ENCODE results near the gene NTSR1. TPM values are rescaled to one million over a fixed set of nuclear protein-coding genes. Genes with fewer than 3 reads are reported as not detected.
A peak's percentile ranks its signal among the peaks of the same experiment; 100 is the strongest.

NTSR1 gene
- total RNA-seq, 4 donors from 2014 or later = 0.06 to 0.09 TPM; not detected in 2

DNA sequence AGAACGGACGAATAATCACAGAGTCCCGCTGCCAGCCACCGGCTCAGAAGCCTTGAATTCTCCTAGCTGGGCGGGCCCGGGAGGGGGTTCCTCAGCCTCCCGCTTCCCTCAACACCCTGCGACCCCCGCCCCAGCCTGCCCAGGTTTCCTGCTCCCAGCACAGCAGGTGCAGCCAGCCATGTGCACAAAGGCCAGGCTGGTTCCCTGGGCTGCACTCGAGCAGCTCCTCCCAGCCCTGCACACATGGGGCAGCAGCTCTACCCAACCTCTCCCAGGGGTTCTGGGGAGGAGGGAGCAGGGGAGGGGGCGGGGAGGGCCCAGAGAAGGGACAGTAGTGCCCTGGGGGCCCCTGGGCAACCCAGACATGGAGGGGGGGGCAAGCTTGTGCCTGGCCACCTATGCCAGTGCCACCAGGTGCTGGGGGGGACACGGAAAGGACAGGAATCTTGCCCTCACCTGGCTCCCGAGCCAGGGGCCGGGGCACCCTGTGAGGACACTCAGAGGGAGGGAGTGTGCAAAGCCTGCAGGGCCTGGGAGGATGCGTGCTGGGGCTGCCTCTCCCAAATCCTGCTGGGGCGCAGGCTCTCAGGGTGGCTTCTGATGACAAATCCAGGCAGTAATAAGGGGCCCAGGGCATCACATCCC is 1.2 kb upstream of the NTSR1 start:
- WGBS, 2 donors = 67 to 100% methylated on average over 1 to 8 of the region's 16 CpGs

GRCh38 chr20:62707921-62708521 is 615 bp upstream of the NTSR1 start:
- Histone ChIP-seq H3K4me3 (peak overlapping the region in 2 of 4 donors; percentile 20 to 48), H3K9me3 (no peaks in the 10 kb centered on the region), H3K27ac (no peak overlapping the region), H3K36me3 (no peaks in the 10 kb centered on the region), H3K27me3 (peaks cover 8 to 98% (median 20%) of the 10 kb centered on the region in 4 donors), H3K4me1 (peaks cover 16 to 49% (median 16%) of the 10 kb centered on the region in 3 donors)
- TF ChIP-seq, protein P1, sequence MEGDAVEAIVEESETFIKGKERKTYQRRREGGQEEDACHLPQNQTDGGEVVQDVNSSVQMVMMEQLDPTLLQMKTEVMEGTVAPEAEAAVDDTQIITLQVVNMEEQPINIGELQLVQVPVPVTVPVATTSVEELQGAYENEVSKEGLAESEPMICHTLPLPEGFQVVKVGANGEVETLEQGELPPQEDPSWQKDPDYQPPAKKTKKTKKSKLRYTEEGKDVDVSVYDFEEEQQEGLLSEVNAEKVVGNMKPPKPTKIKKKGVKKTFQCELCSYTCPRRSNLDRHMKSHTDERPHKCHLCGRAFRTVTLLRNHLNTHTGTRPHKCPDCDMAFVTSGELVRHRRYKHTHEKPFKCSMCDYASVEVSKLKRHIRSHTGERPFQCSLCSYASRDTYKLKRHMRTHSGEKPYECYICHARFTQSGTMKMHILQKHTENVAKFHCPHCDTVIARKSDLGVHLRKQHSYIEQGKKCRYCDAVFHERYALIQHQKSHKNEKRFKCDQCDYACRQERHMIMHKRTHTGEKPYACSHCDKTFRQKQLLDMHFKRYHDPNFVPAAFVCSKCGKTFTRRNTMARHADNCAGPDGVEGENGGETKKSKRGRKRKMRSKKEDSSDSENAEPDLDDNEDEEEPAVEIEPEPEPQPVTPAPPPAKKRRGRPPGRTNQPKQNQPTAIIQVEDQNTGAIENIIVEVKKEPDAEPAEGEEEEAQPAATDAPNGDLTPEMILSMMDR (IDR thresholded peaks at IDR 0.05) = peak in 1 of 6 experiments; percentile 38
- no peak for TF ChIP-seq POLR2A (IDR thresholded peaks at IDR 0.05)
- no peak for DNase-seq
- WGBS, 2 donors = 0% methylated on average over 1 to 6 of the region's 20 CpGs
- intact Hi-C loops (cut with DNase I) = no loop called here

More for the DNA sequence above, 1.2 kb upstream of the NTSR1 start:
- Histone ChIP-seq H3K36me3 (no peaks in the 10 kb centered on the region), H3K4me1 (peaks cover 16 to 53% (median 16%) of the 10 kb centered on the region in 3 donors), H3K27me3 (peaks cover 8 to 98% (median 20%) of the 10 kb centered on the region in 4 donors), H3K4me3 (no peak overlapping the region), H3K9me3 (no peaks in the 10 kb centered on the region), H3K27ac (no peak overlapping the region)
- TF ChIP-seq POLR2A (IDR thresholded peaks at IDR 0.05) = no peak
- DNase-seq = no peak
- intact Hi-C loops (cut with DNase I) = no loop called here

- peaks cover 8 to 100% (median 20%) of the 10 kb centered on the region in 4 donors for H3K27me3 ChIP-seq
- no peak for DNase-seq
- H3K4me3 ChIP-seq = peak overlapping the region in 1 of 4 donors; percentile 48
- no peaks in the 10 kb centered on the region for H3K9me3 ChIP-seq
- H3K27ac ChIP-seq = no peak overlapping the region
- peaks cover 2 to 34% (median 9%) of the 10 kb centered on the region in 3 donors for H3K4me1 ChIP-seq
- H3K36me3 ChIP-seq = no peaks in the 10 kb centered on the region
- TF ChIP-seq, protein P1 (IDR thresholded peaks at IDR 0.05) = no peak
- TF ChIP-seq POLR2A (IDR thresholded peaks at IDR 0.05) = no peak
- intact Hi-C loops (cut with DNase I) = no loop called here
- WGBS, 2 donors = 68 to 78% methylated on average over 12 to 13 of the region's 30 CpGs
Observed at GRCh38 chr20:62709537-62709905, 885 bp downstream of the NTSR1 start.

DNA sequence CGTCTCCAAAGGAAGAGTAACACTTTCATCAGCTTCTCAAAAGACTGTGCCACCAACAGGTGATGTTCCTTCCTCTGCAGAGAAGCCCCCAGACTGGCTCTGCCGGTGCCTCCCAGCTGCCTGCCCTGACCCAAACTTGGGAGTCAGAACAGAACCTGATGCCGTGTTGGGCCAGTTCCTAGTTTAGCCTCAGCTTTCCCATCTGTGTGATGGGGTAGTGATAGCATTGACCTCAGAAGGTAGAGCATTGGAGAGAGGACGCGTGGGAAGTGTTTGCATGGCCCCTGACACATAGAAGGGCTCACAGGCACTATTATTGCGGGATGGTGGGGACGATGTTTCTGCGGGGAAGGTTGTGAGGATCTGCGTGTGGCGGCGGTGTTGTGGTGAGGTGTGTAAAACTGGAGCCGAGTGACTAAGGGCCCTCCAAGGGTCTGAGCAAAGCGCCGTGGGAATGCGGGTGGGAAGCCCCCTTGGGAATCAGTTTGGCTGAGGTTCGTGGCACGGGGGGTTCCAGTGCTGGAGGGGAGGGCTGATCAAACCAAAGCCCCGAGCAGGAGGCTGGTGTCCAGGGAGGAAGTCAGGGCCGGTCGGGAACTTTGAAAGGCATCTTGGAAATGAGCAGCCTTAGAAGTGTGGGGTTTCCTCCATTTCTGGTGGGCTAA is 1.7 kb downstream of the NTSR1 start:
- H3K9me3 ChIP-seq = no peaks in the 10 kb centered on the region
- H3K4me1 ChIP-seq = peaks cover 0 to 26% (median 9%) of the 10 kb centered on the region in 3 donors
- intact Hi-C loops (cut with DNase I) = no loop called here
- no peaks in the 10 kb centered on the region for H3K36me3 ChIP-seq
- no peak overlapping the region for H3K27ac ChIP-seq
- H3K4me3 ChIP-seq = no peak overlapping the region
- WGBS, 2 donors = 56 to 66% methylated on average over 12 to 19 of the region's 20 CpGs
- no peak for TF ChIP-seq POLR2A (IDR thresholded peaks at IDR 0.05)
- TF ChIP-seq, protein P1 (IDR thresholded peaks at IDR 0.05) = no peak
- DNase-seq = no peak
- H3K27me3 ChIP-seq = peaks cover 8 to 100% (median 20%) of the 10 kb centered on the region in 4 donors

DNA sequence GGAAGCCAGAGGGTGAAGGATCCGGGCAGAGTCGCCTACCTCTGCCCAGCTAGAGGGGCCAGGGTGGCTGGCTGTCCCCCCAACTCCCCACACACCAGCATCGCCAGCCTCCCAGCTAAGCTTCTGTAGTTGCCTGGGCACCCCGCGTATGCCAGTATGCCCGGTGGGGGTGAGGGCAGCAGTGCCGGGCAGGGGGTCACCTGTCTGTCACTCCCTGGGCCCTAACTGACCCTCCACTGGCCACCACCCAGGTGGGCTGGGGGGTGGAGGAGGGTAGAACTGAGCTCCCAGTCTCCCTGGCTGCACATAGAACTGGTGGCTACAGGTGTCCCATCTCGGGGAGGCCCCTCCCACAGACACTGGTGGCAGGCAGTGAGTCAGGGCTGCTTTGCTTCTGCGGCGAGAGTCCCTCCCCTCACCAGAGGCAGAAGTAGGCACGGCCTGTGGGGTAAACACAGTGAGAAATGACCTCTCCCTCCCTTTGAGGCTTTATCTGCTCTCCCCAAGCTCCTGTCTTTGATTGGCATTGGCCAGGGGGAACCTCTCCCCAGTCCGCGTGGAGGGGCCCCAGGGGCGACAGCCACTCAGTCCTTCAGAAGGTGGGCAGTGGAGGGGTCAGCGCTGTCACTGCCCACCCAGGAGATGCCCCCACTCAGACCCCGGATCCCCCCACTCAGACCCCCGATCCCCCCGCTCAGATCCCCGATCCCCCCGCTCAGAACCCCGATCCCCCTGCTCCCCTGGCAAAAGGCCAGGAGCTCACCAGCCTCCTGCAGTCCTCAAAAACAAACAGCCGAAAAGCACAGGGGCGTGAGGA is 2.5 kb downstream of the NTSR1 start:
- H3K4me3 ChIP-seq = no peak overlapping the region
- TF ChIP-seq, protein P1 (IDR thresholded peaks at IDR 0.05) = no peak
- TF ChIP-seq POLR2A (IDR thresholded peaks at IDR 0.05) = no peak
- no peaks in the 10 kb centered on the region for H3K9me3 ChIP-seq
- no peak overlapping the region for H3K27ac ChIP-seq
- no peaks in the 10 kb centered on the region for H3K36me3 ChIP-seq
- H3K4me1 ChIP-seq = peaks cover 0 to 18% (median 9%) of the 10 kb centered on the region in 3 donors
- H3K27me3 ChIP-seq = peaks cover 8 to 100% (median 20%) of the 10 kb centered on the region in 4 donors
- intact Hi-C loops (cut with DNase I) = no loop called here
- no peak for DNase-seq
- WGBS, 2 donors = 30 to 53% methylated on average over 2 to 8 of the region's 23 CpGs
